Keratinocyte (primary cell): Measurements from ENCODE around the gene BCAS3.

ENCODE experiments used
- EZH2 ChIP-seq: IDR thresholded peaks from one replicate; pipeline ENCODE4 v1.6.1; 2012; ENCODE audit warnings: inconsistent platforms, mild to moderate bottlenecking, low read length, moderate library complexity
- TF ChIP-seq, protein P1 (sequence below), 3 experiments: IDR thresholded peaks in 1 of 3; conservative IDR thresholded peaks in 1 of 3; optimal IDR thresholded peaks in 1 of 3; 2 replicates in 2 of 3; 3 replicates in 1 of 3; pipeline versions ENCODE3 to v1.5.1; 2011; ENCODE audit warnings: low read length in 3 of 3, mild to moderate bottlenecking in 3 of 3, moderate library complexity in 2 of 3, control low read depth in 1 of 3, inconsistent platforms in 1 of 3; ENCODE audit not compliant: insufficient read depth in 2 of 3; ENCODE audit errors: extremely low read depth in 1 of 3

DNA sequence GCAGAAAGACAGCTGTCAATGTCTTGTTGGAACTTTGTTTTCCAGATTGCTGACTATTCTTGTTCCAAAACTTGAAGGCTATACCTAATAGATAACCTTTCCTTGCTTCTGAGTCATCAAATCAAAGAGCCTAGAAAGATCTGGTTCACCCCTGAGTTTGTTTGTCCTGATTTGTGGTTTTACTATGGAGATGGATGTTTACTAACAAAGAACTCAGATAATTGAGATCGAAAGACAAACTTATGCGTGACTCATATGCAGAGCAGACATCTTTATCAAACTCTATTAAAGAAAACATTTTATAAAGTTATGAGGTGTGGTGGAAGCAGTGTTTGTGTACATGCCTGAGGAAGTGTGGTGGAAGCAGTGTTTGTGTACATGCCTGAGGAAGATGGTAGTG, 410.9 kb downstream of the BCAS3 start:
- TF ChIP-seq, protein P1, sequence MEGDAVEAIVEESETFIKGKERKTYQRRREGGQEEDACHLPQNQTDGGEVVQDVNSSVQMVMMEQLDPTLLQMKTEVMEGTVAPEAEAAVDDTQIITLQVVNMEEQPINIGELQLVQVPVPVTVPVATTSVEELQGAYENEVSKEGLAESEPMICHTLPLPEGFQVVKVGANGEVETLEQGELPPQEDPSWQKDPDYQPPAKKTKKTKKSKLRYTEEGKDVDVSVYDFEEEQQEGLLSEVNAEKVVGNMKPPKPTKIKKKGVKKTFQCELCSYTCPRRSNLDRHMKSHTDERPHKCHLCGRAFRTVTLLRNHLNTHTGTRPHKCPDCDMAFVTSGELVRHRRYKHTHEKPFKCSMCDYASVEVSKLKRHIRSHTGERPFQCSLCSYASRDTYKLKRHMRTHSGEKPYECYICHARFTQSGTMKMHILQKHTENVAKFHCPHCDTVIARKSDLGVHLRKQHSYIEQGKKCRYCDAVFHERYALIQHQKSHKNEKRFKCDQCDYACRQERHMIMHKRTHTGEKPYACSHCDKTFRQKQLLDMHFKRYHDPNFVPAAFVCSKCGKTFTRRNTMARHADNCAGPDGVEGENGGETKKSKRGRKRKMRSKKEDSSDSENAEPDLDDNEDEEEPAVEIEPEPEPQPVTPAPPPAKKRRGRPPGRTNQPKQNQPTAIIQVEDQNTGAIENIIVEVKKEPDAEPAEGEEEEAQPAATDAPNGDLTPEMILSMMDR (optimal IDR thresholded peaks at IDR 0.05 in 1 of 3, IDR thresholded peaks at IDR 0.05 in 1 of 3, conservative IDR thresholded peaks at IDR 0.05 in 1 of 3; ENCODE audit: extremely low read depth in 1 of 3, insufficient read depth in 2 of 3, low read length in 3 of 3), result no peak
- no peak for TF ChIP-seq EZH2
